Smooth muscle cell (in vitro differentiated cells): ENCODE data around the gene RNF150. TPM values are rescaled to one million over a fixed set of nuclear protein-coding genes. Genes with fewer than 3 reads are reported as not detected.

ENCODE experiments used
- DNase-seq: peaks from one replicate; lab custom pipeline; 2025; ENCODE audit not compliant: unreplicated experiment; lab: John Stamatoyannopoulos, UW
- H2AFZ ChIP-seq: fragments of 200-600 bp; sonication (generic); 2 replicates; pipeline ENCODE4 v1.6.0; 2016; ENCODE audit warnings: antibody characterized with exemption, low read depth, mild to moderate bottlenecking
- H3F3A ChIP-seq: fragments of 200-600 bp; sonication (generic); 2 replicates; pipeline ENCODE4 v1.6.0; 2017; ENCODE audit warnings: antibody characterized with exemption, low read depth
- H3K27ac ChIP-seq: fragments of 200-600 bp; sonication (generic); 2 replicates; pipeline ENCODE4 v1.5.1; 2016; ENCODE audit warnings: low read depth, mild to moderate bottlenecking
- H3K27me3 ChIP-seq: fragments of 200-600 bp; sonication (generic); 2 replicates; pipeline ENCODE4 v1.6.1; 2016; ENCODE audit warnings: low read depth, mild to moderate bottlenecking
- H3K36me3 ChIP-seq: fragments of 200-600 bp; sonication (generic); 2 replicates; pipeline ENCODE4 v1.5.1; 2016; ENCODE audit warnings: low read depth
- H3K4me1 ChIP-seq: fragments of 200-600 bp; sonication (generic); 2 replicates; pipeline ENCODE4 v1.5.1; 2016; ENCODE audit warnings: low read depth
- H3K4me2 ChIP-seq: fragments of 200-600 bp; sonication (generic); 2 replicates; pipeline ENCODE4 v1.6.0; 2016; ENCODE audit warnings: mild to moderate bottlenecking
- H3K4me3 ChIP-seq: fragments of 200-600 bp; sonication (generic); 2 replicates; pipeline ENCODE4 v1.5.1; 2016; ENCODE audit warnings: mild to moderate bottlenecking
- H3K79me2 ChIP-seq: fragments of 200-600 bp; sonication (generic); 2 replicates; pipeline ENCODE4 v1.6.0; 2016; ENCODE audit warnings: low read depth, mild to moderate bottlenecking
- H3K9ac ChIP-seq: fragments of 200-600 bp; sonication (generic); 2 replicates; pipeline ENCODE4 v1.6.0; 2016; ENCODE audit warnings: low read depth
- H3K9me3 ChIP-seq: fragments of 200-600 bp; sonication (generic); replicated peaks from 2 replicates; pipeline ENCODE4 v1.5.1; 2016; ENCODE audit warnings: low read depth
- H4K20me1 ChIP-seq: fragments of 200-600 bp; sonication (generic); 2 replicates; pipeline ENCODE4 v1.6.0; 2016; ENCODE audit warnings: low read depth
- CTCF ChIP-seq: fragments of 200-600 bp; sonication (generic); IDR thresholded peaks from 2 replicates; pipeline ENCODE4 v1.5.1; 2017; ENCODE audit warnings: borderline replicate concordance, mild to moderate bottlenecking, antibody characterized with exemption; ENCODE audit not compliant: insufficient read depth, poor library complexity, severe bottlenecking
- WGBS: methylation state at CpG from one replicate; pipeline ENCODE4 v1.1.7; 2016; ENCODE audit warnings: low lambda C conversion rate; 5-methylcytosine and 5-hydroxymethylcytosine counted together
- polyA plus RNA-seq: library from polyadenylated mRNA; unstranded; fragments of >200 nt; fragmentation: Nextera tagmentation; extraction: Ambion mirVana; gene quantifications from 2 replicates; pipeline ENCODE4 v1.2.1, GENCODE V29; 2016
- total RNA-seq: library from RNA; depleted of rRNA; stranded (reverse); fragments of >200 nt; gene quantifications from 2 replicates; pipeline ENCODE4 v1.2.3, GENCODE V29; 2014

RNF150 gene
- total and polyA plus RNA-seq, 2 experiments from 2014 or later, result 0.09 to 2.2 TPM

- Histone ChIP-seq H3K27ac (no peak overlapping the region), H3K4me2 (no peak overlapping the region), H3K27me3 (peaks cover 32% of the 10 kb centered on the region), H3K4me1 (no peaks in the 10 kb centered on the region), H3K36me3 (no peaks in the 10 kb centered on the region), H3K9ac (no peak overlapping the region), H3K9me3 (no peaks in the 10 kb centered on the region), H4K20me1 (no peaks in the 10 kb centered on the region), H3K4me3 (no peak overlapping the region), H3K79me2 (no peaks in the 10 kb centered on the region), H3F3A (no peaks in the 10 kb centered on the region), H2AFZ (no peak overlapping the region)
- 81% methylated on average over 3 of the region's 3 CpGs for WGBS
- TF ChIP-seq CTCF, result no peak
- DNase-seq, result no peak
Observed at GRCh38 chr4:140952717-140953116, 180.6 kb downstream of the RNF150 start.

- WGBS, result 78% methylated on average over 7 of the region's 7 CpGs
- no peaks in the 10 kb centered on the region for H3K79me2 ChIP-seq
- H3K4me2 ChIP-seq, result no peak overlapping the region
- no peaks in the 10 kb centered on the region for H3K9me3 ChIP-seq
- H3K9ac ChIP-seq, result no peak overlapping the region
- H3K36me3 ChIP-seq, result no peaks in the 10 kb centered on the region
- no peak overlapping the region for H2AFZ ChIP-seq
- no peak overlapping the region for H3K27ac ChIP-seq
- no peaks in the 10 kb centered on the region for H3K4me1 ChIP-seq
- no peak for DNase-seq
- H3F3A ChIP-seq, result no peaks in the 10 kb centered on the region
- TF ChIP-seq CTCF, result no peak
- no peak overlapping the region for H3K4me3 ChIP-seq
- no peaks in the 10 kb centered on the region for H4K20me1 ChIP-seq
- peaks cover 65% of the 10 kb centered on the region for H3K27me3 ChIP-seq
Observed at GRCh38 chr4:140947506-140947905, 185.8 kb downstream of the RNF150 start.

GRCh38 chr4:140945106-140945505 lies 188.2 kb downstream of the RNF150 start:
- DNase-seq, result no peak
- peaks cover 59% of the 10 kb centered on the region for H3K27me3 ChIP-seq
- H3K4me1 ChIP-seq, result no peaks in the 10 kb centered on the region
- no peak for TF ChIP-seq CTCF
- no peaks in the 10 kb centered on the region for H3F3A ChIP-seq
- H3K79me2 ChIP-seq, result no peaks in the 10 kb centered on the region
- no peak overlapping the region for H3K9ac ChIP-seq
- no peak overlapping the region for H3K4me2 ChIP-seq
- no peaks in the 10 kb centered on the region for H3K9me3 ChIP-seq
- no peak overlapping the region for H3K4me3 ChIP-seq
- H3K36me3 ChIP-seq, result no peaks in the 10 kb centered on the region
- H3K27ac ChIP-seq, result no peak overlapping the region
- no peaks in the 10 kb centered on the region for H4K20me1 ChIP-seq
- H2AFZ ChIP-seq, result no peak overlapping the region
- WGBS, result 90% methylated on average over 2 of the region's 2 CpGs

GRCh38 chr4:140944572-140944971 lies 188.7 kb downstream of the RNF150 start:
- Histone ChIP-seq H4K20me1 (no peaks in the 10 kb centered on the region), H3K79me2 (no peaks in the 10 kb centered on the region), H3K36me3 (no peaks in the 10 kb centered on the region), H3K4me3 (no peak overlapping the region), H2AFZ (no peak overlapping the region), H3K9me3 (no peaks in the 10 kb centered on the region), H3K27ac (no peak overlapping the region), H3K27me3 (peaks cover 53% of the 10 kb centered on the region), H3K4me2 (no peak overlapping the region), H3F3A (no peaks in the 10 kb centered on the region), H3K9ac (no peak overlapping the region), H3K4me1 (no peaks in the 10 kb centered on the region)
- TF ChIP-seq CTCF, result no peak
- no peak for DNase-seq
- 88% methylated on average over 2 of the region's 2 CpGs for WGBS
